Caco-2 (cell line): ENCODE data around the gene CTDSPL. TPM values are rescaled to one million over a fixed set of nuclear protein-coding genes. Genes with fewer than 3 reads are reported as not detected.

ENCODE experiments used
- BruUV-seq: library from RNA; stranded (reverse); fragments of 400-500 nt; replicated peaks from 2 replicates; lab custom pipeline; 2021; lab: Mats Ljungman, UMichigan
- CTCF ChIA-PET: fragments of 300-600 bp; sonication (Branson Sonifier 250); formaldehyde crosslinking; loops from one replicate; lab custom pipeline; 2022; ENCODE audit warnings: antibody characterized with exemption; lab: Charles Lee
- POLR2A ChIA-PET: fragments of 300-600 bp; sonication (Branson Sonifier 250); formaldehyde crosslinking; loops from one replicate; lab custom pipeline; 2022; ENCODE audit warnings: antibody characterized with exemption; lab: Charles Lee
- DNase-seq, 2 experiments: peaks; one replicate each; pipeline versions ENCODE4 v3.0.0 to v3.0.0-alpha.2; 2020 to 2022
- H3K27me3 ChIP-seq: replicated peaks from 2 replicates; pipeline ENCODE4 v1.6.0; 2011; ENCODE audit warnings: low read length; ENCODE audit not compliant: control insufficient read depth, insufficient read depth
- H3K36me3 ChIP-seq: 2 replicates; pipeline ENCODE4 v1.5.1; 2011; ENCODE audit warnings: low read length; ENCODE audit not compliant: control insufficient read depth, insufficient read depth
- H3K4me1 ChIP-seq: fragments of 250-450 bp; sonication (Bioruptor Pico); 2 replicates; pipeline ENCODE4 v1.5.1; 2020; ENCODE audit warnings: mild to moderate bottlenecking
- H3K4me3 ChIP-seq: 2 replicates; pipeline ENCODE4 v1.5.1; 2011; ENCODE audit warnings: low read depth, mild to moderate bottlenecking, control low read depth, low read length
- H3K9me3 ChIP-seq: fragments of 250-450 bp; sonication (Bioruptor Pico); 2 replicates; pipeline ENCODE4 v1.5.1; 2020; ENCODE audit warnings: mild to moderate bottlenecking, moderate library complexity
- H3K27ac Mint-ChIP-seq: one replicate; pipeline ENCODE4 v1.8.0; 2022; ENCODE audit warnings: mixed read lengths; ENCODE audit not compliant: unreplicated experiment
- H3K27me3 Mint-ChIP-seq: one replicate; pipeline ENCODE4 v1.8.0; 2022; ENCODE audit warnings: mixed read lengths; ENCODE audit not compliant: insufficient read depth, unreplicated experiment
- H3K36me3 Mint-ChIP-seq: one replicate; pipeline ENCODE4 v1.8.0; 2022; ENCODE audit warnings: mild to moderate bottlenecking, mixed read lengths; ENCODE audit not compliant: insufficient read depth, unreplicated experiment
- H3K4me1 Mint-ChIP-seq: one replicate; pipeline ENCODE4 v1.8.0; 2022; ENCODE audit warnings: low read depth, mixed read lengths; ENCODE audit not compliant: unreplicated experiment
- H3K4me3 Mint-ChIP-seq: one replicate; pipeline ENCODE4 v1.8.0; 2022; ENCODE audit warnings: mild to moderate bottlenecking, moderate library complexity, mixed read lengths; ENCODE audit not compliant: unreplicated experiment
- H3K9me3 Mint-ChIP-seq: one replicate; pipeline ENCODE4 v1.8.0; 2022; ENCODE audit warnings: mixed read lengths; ENCODE audit not compliant: unreplicated experiment
- CTCF ChIP-seq, 2 experiments: fragments of 200-600 bp in 1 of 2; IDR thresholded peaks; 1 replicate in 1 of 2; 2 replicates in 1 of 2; pipeline versions ENCODE4 v1.5.1 to v1.8.0; 2011 to 2022; ENCODE audit warnings: antibody characterized with exemption in 1 of 2, control low read depth in 1 of 2, inconsistent platforms in 1 of 2, low read depth in 1 of 2, low read length in 1 of 2, mild to moderate bottlenecking in 1 of 2, moderate library complexity in 1 of 2; ENCODE audit not compliant: insufficient read depth in 1 of 2, severe bottlenecking in 1 of 2, unreplicated experiment in 1 of 2
- intact Hi-C: fragments of 100-400 bp; cut with micrococcal nuclease; formaldehyde crosslinking; loops from one replicate; pipeline ENCODE4 v1.10.0; 2022; ENCODE audit not compliant: unreplicated experiment
- total RNA-seq: library from RNA; stranded (reverse); gene quantifications from 2 replicates; pipeline ENCODE4 v1.2.3, GENCODE V29; 2022

Gene CTDSPL
- total RNA-seq, 1 experiment from 2014 or later: 60.9 TPM

GRCh38 chr3:37886395-37886794 is 24.7 kb downstream of the CTDSPL start:
- ChIA-PET CTCF (no interaction called here), POLR2A (no interaction called here)
- intact Hi-C loops: no loop called here
- no TSS peak for BruUV-seq
- Histone ChIP-seq H3K36me3 (no peaks in the 10 kb centered on the region), H3K4me1 (no peaks in the 10 kb centered on the region), H3K27me3 (no peaks in the 10 kb centered on the region), H3K4me3 (no peak overlapping the region), H3K9me3 (no peaks in the 10 kb centered on the region)
- Mint-ChIP-seq H3K27ac (no peak overlapping the region), H3K36me3 (peaks cover 5% of the 10 kb centered on the region), H3K27me3 (no peaks in the 10 kb centered on the region), H3K4me1 (no peaks in the 10 kb centered on the region), H3K4me3 (no peak overlapping the region), H3K9me3 (no peaks in the 10 kb centered on the region)
- no peak for TF ChIP-seq CTCF (IDR thresholded peaks at IDR 0.05; ENCODE audit: insufficient read depth in 1 of 2, low read depth in 1 of 2, low read length in 1 of 2, severe bottlenecking in 1 of 2, unreplicated experiment in 1 of 2)
- no peak for DNase-seq

GRCh38 chr3:37887062-37887461 is 25.4 kb downstream of the CTDSPL start:
- peaks cover 5% of the 10 kb centered on the region for H3K36me3 Mint-ChIP-seq
- DNase-seq: no peak
- BruUV-seq: no TSS peak
- no peak overlapping the region for H3K4me3 Mint-ChIP-seq
- H3K27ac Mint-ChIP-seq: no peak overlapping the region
- Histone ChIP-seq H3K36me3 (no peaks in the 10 kb centered on the region), H3K4me3 (no peak overlapping the region), H3K9me3 (no peaks in the 10 kb centered on the region), H3K4me1 (no peaks in the 10 kb centered on the region), H3K27me3 (no peaks in the 10 kb centered on the region)
- ChIA-PET CTCF (no interaction called here), POLR2A (no interaction called here)
- no peaks in the 10 kb centered on the region for H3K27me3 Mint-ChIP-seq
- H3K4me1 Mint-ChIP-seq: no peaks in the 10 kb centered on the region
- intact Hi-C loops: no loop called here
- TF ChIP-seq CTCF (IDR thresholded peaks at IDR 0.05; ENCODE audit: insufficient read depth in 1 of 2, low read depth in 1 of 2, low read length in 1 of 2, severe bottlenecking in 1 of 2, unreplicated experiment in 1 of 2): no peak
- no peaks in the 10 kb centered on the region for H3K9me3 Mint-ChIP-seq

GRCh38 chr3:37887824-37888223 is 26.1 kb downstream of the CTDSPL start:
- ChIA-PET POLR2A (no interaction called here), CTCF (no interaction called here)
- no peaks in the 10 kb centered on the region for H3K9me3 ChIP-seq
- no TSS peak for BruUV-seq
- no peaks in the 10 kb centered on the region for H3K27me3 ChIP-seq
- Mint-ChIP-seq H3K4me3 (no peak overlapping the region), H3K27ac (no peak overlapping the region), H3K4me1 (no peaks in the 10 kb centered on the region), H3K27me3 (no peaks in the 10 kb centered on the region), H3K9me3 (no peaks in the 10 kb centered on the region), H3K36me3 (peaks cover 5% of the 10 kb centered on the region)
- intact Hi-C loops: no loop called here
- DNase-seq: no peak
- TF ChIP-seq CTCF (IDR thresholded peaks at IDR 0.05; ENCODE audit: insufficient read depth in 1 of 2, low read depth in 1 of 2, low read length in 1 of 2, severe bottlenecking in 1 of 2, unreplicated experiment in 1 of 2): no peak
- H3K36me3 ChIP-seq: no peaks in the 10 kb centered on the region
- H3K4me1 ChIP-seq: peaks cover 5% of the 10 kb centered on the region; the same call in 1 of the 2 replicates
- H3K4me3 ChIP-seq: no peak overlapping the region
